ENCODE results near the gene C16orf96. TPM values are rescaled to one million over a fixed set of nuclear protein-coding genes. Genes with fewer than 3 reads are reported as not detected.

Gene C16orf96
- total and polyA plus RNA-seq, 2 experiments from 2014 or later: 0.37 to 2.2 TPM

DNA sequence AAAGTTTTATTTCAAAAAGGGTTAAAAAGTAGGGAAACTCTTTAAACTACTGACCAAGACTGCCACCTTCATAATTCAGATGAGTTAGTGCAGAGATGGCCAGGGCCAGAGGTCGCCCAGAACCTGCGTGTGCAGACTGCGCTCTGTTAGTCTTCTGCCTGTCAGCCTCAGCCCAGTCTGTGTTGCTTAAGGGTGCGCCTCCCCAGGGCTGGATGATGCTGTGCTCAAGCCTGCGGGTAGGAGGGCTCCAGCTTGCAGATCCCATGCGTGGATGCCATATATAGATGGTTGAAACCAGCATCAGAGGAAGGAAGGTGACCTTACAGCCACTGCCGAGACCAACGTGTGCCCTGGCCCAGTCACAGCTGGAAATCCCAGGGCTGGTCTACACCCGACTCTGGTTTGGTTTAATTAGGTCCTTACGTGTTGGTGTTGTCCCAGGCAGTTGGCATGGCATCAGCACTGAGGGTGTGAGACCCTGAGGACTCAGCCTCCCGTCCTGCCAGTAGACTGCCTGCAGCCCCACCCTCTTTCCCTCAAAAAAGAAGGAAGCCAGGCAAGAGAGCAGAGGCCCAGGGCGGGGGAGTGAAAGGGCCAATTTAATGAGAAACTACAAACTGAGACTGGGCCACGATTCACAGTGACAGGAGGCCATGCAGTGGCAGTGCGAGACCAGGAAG, 45.3 kb upstream of the C16orf96 start (continued):
- TF ChIP-seq, protein P1, sequence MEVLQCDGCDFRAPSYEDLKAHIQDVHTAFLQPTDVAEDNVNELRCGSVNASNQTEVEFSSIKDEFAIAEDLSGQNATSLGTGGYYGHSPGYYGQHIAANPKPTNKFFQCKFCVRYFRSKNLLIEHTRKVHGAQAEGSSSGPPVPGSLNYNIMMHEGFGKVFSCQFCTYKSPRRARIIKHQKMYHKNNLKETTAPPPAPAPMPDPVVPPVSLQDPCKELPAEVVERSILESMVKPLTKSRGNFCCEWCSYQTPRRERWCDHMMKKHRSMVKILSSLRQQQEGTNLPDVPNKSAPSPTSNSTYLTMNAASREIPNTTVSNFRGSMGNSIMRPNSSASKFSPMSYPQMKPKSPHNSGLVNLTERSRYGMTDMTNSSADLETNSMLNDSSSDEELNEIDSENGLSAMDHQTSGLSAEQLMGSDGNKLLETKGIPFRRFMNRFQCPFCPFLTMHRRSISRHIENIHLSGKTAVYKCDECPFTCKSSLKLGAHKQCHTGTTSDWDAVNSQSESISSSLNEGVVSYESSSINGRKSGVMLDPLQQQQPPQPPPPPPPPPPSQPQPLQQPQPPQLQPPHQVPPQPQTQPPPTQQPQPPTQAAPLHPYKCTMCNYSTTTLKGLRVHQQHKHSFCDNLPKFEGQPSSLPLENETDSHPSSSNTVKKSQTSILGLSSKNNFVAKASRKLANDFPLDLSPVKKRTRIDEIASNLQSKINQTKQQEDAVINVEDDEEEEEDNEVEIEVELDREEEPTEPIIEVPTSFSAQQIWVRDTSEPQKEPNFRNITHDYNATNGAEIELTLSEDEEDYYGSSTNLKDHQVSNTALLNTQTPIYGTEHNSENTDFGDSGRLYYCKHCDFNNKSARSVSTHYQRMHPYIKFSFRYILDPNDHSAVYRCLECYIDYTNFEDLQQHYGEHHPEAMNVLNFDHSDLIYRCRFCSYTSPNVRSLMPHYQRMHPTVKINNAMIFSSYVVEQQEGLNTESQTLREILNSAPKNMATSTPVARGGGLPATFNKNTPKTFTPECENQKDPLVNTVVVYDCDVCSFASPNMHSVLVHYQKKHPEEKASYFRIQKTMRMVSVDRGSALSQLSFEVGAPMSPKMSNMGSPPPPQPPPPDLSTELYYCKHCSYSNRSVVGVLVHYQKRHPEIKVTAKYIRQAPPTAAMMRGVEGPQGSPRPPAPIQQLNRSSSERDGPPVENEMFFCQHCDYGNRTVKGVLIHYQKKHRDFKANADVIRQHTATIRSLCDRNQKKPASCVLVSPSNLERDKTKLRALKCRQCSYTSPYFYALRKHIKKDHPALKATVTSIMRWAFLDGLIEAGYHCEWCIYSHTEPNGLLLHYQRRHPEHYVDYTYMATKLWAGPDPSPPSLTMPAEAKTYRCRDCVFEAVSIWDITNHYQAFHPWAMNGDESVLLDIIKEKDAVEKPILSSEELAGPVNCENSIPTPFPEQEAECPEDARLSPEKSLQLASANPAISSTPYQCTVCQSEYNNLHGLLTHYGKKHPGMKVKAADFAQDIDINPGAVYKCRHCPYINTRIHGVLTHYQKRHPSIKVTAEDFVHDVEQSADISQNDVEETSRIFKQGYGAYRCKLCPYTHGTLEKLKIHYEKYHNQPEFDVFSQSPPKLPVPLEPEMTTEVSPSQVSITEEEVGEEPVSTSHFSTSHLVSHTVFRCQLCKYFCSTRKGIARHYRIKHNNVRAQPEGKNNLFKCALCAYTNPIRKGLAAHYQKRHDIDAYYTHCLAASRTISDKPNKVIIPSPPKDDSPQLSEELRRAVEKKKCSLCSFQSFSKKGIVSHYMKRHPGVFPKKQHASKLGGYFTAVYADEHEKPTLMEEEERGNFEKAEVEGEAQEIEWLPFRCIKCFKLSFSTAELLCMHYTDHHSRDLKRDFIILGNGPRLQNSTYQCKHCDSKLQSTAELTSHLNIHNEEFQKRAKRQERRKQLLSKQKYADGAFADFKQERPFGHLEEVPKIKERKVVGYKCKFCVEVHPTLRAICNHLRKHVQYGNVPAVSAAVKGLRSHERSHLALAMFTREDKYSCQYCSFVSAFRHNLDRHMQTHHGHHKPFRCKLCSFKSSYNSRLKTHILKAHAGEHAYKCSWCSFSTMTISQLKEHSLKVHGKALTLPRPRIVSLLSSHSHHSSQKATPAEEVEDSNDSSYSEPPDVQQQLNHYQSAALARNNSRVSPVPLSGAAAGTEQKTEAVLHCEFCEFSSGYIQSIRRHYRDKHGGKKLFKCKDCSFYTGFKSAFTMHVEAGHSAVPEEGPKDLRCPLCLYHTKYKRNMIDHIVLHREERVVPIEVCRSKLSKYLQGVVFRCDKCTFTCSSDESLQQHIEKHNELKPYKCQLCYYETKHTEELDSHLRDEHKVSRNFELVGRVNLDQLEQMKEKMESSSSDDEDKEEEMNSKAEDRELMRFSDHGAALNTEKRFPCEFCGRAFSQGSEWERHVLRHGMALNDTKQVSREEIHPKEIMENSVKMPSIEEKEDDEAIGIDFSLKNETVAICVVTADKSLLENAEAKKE (CRISPR knock-in tag; IDR thresholded peaks at IDR 0.05): no peak
- no peak for TF ChIP-seq ZNF331 (CRISPR knock-in tag; IDR thresholded peaks at IDR 0.05; ENCODE audit: low read depth)
- no peak for TF ChIP-seq EZH2 (IDR thresholded peaks at IDR 0.05; ENCODE audit: low read depth, unreplicated experiment)
- TF ChIP-seq, protein P2, sequence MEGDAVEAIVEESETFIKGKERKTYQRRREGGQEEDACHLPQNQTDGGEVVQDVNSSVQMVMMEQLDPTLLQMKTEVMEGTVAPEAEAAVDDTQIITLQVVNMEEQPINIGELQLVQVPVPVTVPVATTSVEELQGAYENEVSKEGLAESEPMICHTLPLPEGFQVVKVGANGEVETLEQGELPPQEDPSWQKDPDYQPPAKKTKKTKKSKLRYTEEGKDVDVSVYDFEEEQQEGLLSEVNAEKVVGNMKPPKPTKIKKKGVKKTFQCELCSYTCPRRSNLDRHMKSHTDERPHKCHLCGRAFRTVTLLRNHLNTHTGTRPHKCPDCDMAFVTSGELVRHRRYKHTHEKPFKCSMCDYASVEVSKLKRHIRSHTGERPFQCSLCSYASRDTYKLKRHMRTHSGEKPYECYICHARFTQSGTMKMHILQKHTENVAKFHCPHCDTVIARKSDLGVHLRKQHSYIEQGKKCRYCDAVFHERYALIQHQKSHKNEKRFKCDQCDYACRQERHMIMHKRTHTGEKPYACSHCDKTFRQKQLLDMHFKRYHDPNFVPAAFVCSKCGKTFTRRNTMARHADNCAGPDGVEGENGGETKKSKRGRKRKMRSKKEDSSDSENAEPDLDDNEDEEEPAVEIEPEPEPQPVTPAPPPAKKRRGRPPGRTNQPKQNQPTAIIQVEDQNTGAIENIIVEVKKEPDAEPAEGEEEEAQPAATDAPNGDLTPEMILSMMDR (conservative IDR thresholded peaks at IDR 0.05; ENCODE audit: low read depth in 2 of 2): no peak
- no peak for TF ChIP-seq STAT1 (IDR thresholded peaks at IDR 0.05; ENCODE audit: unreplicated experiment)
- no peak for TF ChIP-seq NANOG (IDR thresholded peaks at IDR 0.05; ENCODE audit: borderline replicate concordance)
- TF ChIP-seq CREB1 (CRISPR knock-in tag; IDR thresholded peaks at IDR 0.05; ENCODE audit: low read depth): no peak
- TF ChIP-seq JUNB (IDR thresholded peaks at IDR 0.05; ENCODE audit: unreplicated experiment): no peak

Data from GM23338 (cell line).